ENCODE data around the gene MAPK4.

- no peak for TF ChIP-seq CTCF (conservative IDR thresholded peaks at IDR 0.05; ENCODE audit: low read depth, low read length)
- no peak for TF ChIP-seq FOS (IDR thresholded peaks at IDR 0.05; ENCODE audit: low read depth, low read length)
- no peak for TF ChIP-seq RAD21 (IDR thresholded peaks at IDR 0.05; ENCODE audit: low read length)
- no peak for TF ChIP-seq CEBPB (IDR thresholded peaks at IDR 0.05; ENCODE audit: low read depth, low read length)
- TF ChIP-seq MXI1 (IDR thresholded peaks at IDR 0.05; ENCODE audit: borderline replicate concordance, low read depth, low read length) = no peak
- no peak for TF ChIP-seq MAZ (IDR thresholded peaks at IDR 0.05; ENCODE audit: borderline replicate concordance, low read depth, low read length)
Observed at GRCh38 chr18:50623694-50624352, 63.9 kb downstream of the MAPK4 start.
